GM23248 (cell line): ENCODE measurements around the gene SORD. TPM values are rescaled to one million over a fixed set of nuclear protein-coding genes. Genes with fewer than 3 reads are reported as not detected.

Experiments
- DNase-seq: peaks from one replicate; pipeline ENCODE4 v3.0.0-alpha.2; 2015
- H2AFZ ChIP-seq: fragments of 200-600 bp; sonication (generic); 2 replicates; pipeline ENCODE4 v1.6.1; 2016; ENCODE audit warnings: antibody characterized with exemption
- H3F3A ChIP-seq: fragments of 200-600 bp; sonication (generic); 2 replicates; pipeline ENCODE4 v1.6.1; 2016; ENCODE audit warnings: mild to moderate bottlenecking, antibody characterized with exemption, mixed run types; ENCODE audit not compliant: insufficient read depth
- H3K27ac ChIP-seq: fragments of 200-600 bp; sonication (generic); 2 replicates; pipeline ENCODE4 v1.5.1; 2016; ENCODE audit warnings: mild to moderate bottlenecking
- H3K27me3 ChIP-seq: fragments of 200-600 bp; sonication (generic); replicated peaks from 2 replicates; pipeline ENCODE4 v1.6.1; 2016; ENCODE audit warnings: mild to moderate bottlenecking; ENCODE audit not compliant: insufficient read depth
- H3K36me3 ChIP-seq: fragments of 200-600 bp; sonication (generic); 2 replicates; pipeline ENCODE4 v1.6.1; 2016; ENCODE audit warnings: low read depth, mild to moderate bottlenecking
- H3K4me1 ChIP-seq: fragments of 200-600 bp; sonication (generic); 2 replicates; pipeline ENCODE4 v1.6.1; 2016; ENCODE audit warnings: mild to moderate bottlenecking; ENCODE audit not compliant: insufficient read depth
- H3K4me2 ChIP-seq: fragments of 200-600 bp; sonication (generic); one replicate; pipeline ENCODE4 v1.6.1; 2016; ENCODE audit warnings: mild to moderate bottlenecking; ENCODE audit not compliant: unreplicated experiment
- H3K4me3 ChIP-seq: fragments of 200-600 bp; sonication (generic); 2 replicates; pipeline ENCODE4 v1.5.1; 2016; ENCODE audit warnings: mild to moderate bottlenecking
- H3K79me2 ChIP-seq: fragments of 200-600 bp; sonication (generic); 2 replicates; pipeline ENCODE4 v1.6.1; 2016; ENCODE audit warnings: mild to moderate bottlenecking; ENCODE audit not compliant: insufficient read depth
- H3K9ac ChIP-seq: fragments of 200-600 bp; sonication (generic); 2 replicates; pipeline ENCODE4 v1.6.1; 2016; ENCODE audit warnings: mild to moderate bottlenecking
- H3K9me2 ChIP-seq: fragments of 200-600 bp; sonication (generic); 2 replicates; pipeline ENCODE4 v1.6.1; 2016; ENCODE audit warnings: mixed run types, mild to moderate bottlenecking, moderate library complexity; ENCODE audit not compliant: insufficient read depth
- H3K9me3 ChIP-seq: fragments of 200-600 bp; sonication (generic); one replicate; pipeline ENCODE4 v1.6.1; 2017; ENCODE audit warnings: low read depth
- H4K20me1 ChIP-seq: fragments of 200-600 bp; sonication (generic); 2 replicates; pipeline ENCODE4 v1.6.0; 2016; ENCODE audit not compliant: insufficient read depth
- EZH2 ChIP-seq: fragments of 200-600 bp; sonication (generic); IDR thresholded peaks from 2 replicates; pipeline ENCODE4 v1.6.1; 2018; ENCODE audit warnings: antibody characterized with exemption, mild to moderate bottlenecking; ENCODE audit not compliant: insufficient read depth, poor library complexity, severe bottlenecking
- EZH2phosphoT487 ChIP-seq: fragments of 200-600 bp; sonication (generic); IDR thresholded peaks from 2 replicates; pipeline ENCODE4 v1.6.1; 2018; ENCODE audit warnings: antibody characterized with exemption, moderate library complexity, mild to moderate bottlenecking, low read depth; ENCODE audit not compliant: insufficient read depth
- WGBS, 2 experiments: methylation state at CpG; one replicate each; pipeline ENCODE4 v1.1.6; 2015 to 2017; ENCODE audit warnings: low lambda C conversion rate in 2 of 2, low coverage in 1 of 2; ENCODE audit errors: missing lambda C conversion rate in 2 of 2; 5-methylcytosine and 5-hydroxymethylcytosine counted together
- in situ Hi-C: fragments of 300-500 bp; cut with MboI; formaldehyde crosslinking; loops from 2 replicates; pipeline ENCODE4 v1.15.0; 2020
- polyA plus RNA-seq: library from polyadenylated mRNA; unstranded; fragments of >200 nt; fragmentation: Nextera tagmentation; extraction: Ambion mirVana; gene quantifications from 2 replicates; pipeline ENCODE4 v1.2.1, GENCODE V29; 2016
- total RNA-seq: library from RNA; depleted of rRNA; stranded (reverse); fragments of >200 nt; shearing (Covaris generic); gene quantifications from 2 replicates; pipeline ENCODE4 v1.2.3, GENCODE V29; 2014

SORD gene
- total and polyA plus RNA-seq, 2 experiments from 2014 or later, result 10.9 to 12.9 TPM

GRCh38 chr15:45088801-45089711, 66.1 kb downstream of the SORD start:
- H3F3A ChIP-seq, result no peaks in the 10 kb centered on the region
- no peak for TF ChIP-seq EZH2
- no peak for TF ChIP-seq EZH2phosphoT487
- no peak overlapping the region for H3K4me3 ChIP-seq
- no peak overlapping the region for H3K9ac ChIP-seq
- in situ Hi-C loops, result no loop called here
- no peak overlapping the region for H3K27ac ChIP-seq
- 69 to 71% methylated on average over 10 of the region's 10 CpGs for WGBS, 2 experiments
- no peaks in the 10 kb centered on the region for H4K20me1 ChIP-seq
- no peaks in the 10 kb centered on the region for H3K9me2 ChIP-seq
- DNase-seq, result peak; percentile 21
- no peaks in the 10 kb centered on the region for H3K36me3 ChIP-seq
- H3K4me2 ChIP-seq, result no peak overlapping the region
- H3K9me3 ChIP-seq, result no peaks in the 10 kb centered on the region
- H3K27me3 ChIP-seq, result peaks cover 33% of the 10 kb centered on the region
- H3K79me2 ChIP-seq, result no peaks in the 10 kb centered on the region
- H3K4me1 ChIP-seq, result no peaks in the 10 kb centered on the region
- H2AFZ ChIP-seq, result no peak overlapping the region

DNA sequence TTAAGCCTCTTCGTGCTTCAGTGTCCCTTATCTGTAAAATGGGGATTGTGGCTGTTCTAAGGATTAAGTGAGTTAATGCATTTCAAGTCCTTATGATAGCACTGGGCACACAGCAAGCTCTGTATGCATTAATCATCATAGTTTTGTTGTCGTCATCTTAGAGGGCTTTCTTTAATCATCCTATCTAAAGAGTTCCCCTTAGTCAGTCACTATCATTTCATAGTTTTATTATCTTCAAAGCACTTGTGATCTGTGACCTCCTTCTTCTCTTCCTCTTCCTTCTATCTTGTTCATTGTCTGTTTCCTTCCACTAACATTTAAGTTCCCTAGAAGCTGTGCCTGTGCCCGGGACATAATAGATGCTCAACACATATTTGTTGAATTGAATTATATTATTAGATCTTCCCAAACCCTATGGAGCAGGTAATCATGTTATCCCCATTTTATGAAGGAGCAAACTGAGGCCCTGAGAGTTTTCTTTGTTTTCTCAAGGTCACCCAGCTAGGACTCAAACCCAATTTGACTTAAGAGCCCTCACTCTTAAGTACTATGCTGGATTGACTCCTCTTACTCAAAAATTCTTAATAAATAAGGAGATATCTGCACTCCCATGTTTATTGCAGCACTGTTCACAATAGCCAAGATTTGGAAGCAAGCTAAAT, 66.8 kb downstream of the SORD start:
- DNase-seq, result no peak
- 59% methylated on average over 3 of the region's 3 CpGs for WGBS, 2 experiments
- in situ Hi-C loops, result no loop called here

GRCh38 chr15:45091161-45091560, 68.2 kb downstream of the SORD start:
- WGBS, 2 experiments, result 14% methylated on average over 7 of the region's 7 CpGs
- H2AFZ ChIP-seq, result no peak overlapping the region

More for the DNA sequence above, 66.8 kb downstream of the SORD start:
- Histone ChIP-seq H3K4me2 (no peak overlapping the region), H3F3A (no peaks in the 10 kb centered on the region), H3K4me3 (no peak overlapping the region), H3K27me3 (peaks cover 27% of the 10 kb centered on the region), H3K9me2 (no peaks in the 10 kb centered on the region), H3K79me2 (no peaks in the 10 kb centered on the region), H3K9me3 (no peaks in the 10 kb centered on the region), H3K27ac (no peak overlapping the region), H2AFZ (no peak overlapping the region), H3K9ac (no peak overlapping the region), H3K36me3 (no peaks in the 10 kb centered on the region), H3K4me1 (no peaks in the 10 kb centered on the region), H4K20me1 (no peaks in the 10 kb centered on the region)
- no peak for TF ChIP-seq EZH2
- TF ChIP-seq EZH2phosphoT487, result no peak

GRCh38 chr15:45091576-45091975, 68.6 kb downstream of the SORD start:
- 0 to 2% methylated on average over 2 of the region's 2 CpGs for WGBS, 2 experiments
- H3F3A ChIP-seq, result no peaks in the 10 kb centered on the region
- H3K4me2 ChIP-seq, result peak overlapping the region; percentile 37

More at GRCh38 chr15:45091161-45091560, 68.2 kb downstream of the SORD start:
- no peak overlapping the region for H3K9ac ChIP-seq
- H3K4me1 ChIP-seq, result no peaks in the 10 kb centered on the region
- no peaks in the 10 kb centered on the region for H3K79me2 ChIP-seq
- peak overlapping the region; percentile 45; the same call in 1 of the 2 replicates for H3K27ac ChIP-seq
- H3K27me3 ChIP-seq, result peaks cover 21% of the 10 kb centered on the region
- in situ Hi-C loops, result no loop called here
- H3K36me3 ChIP-seq, result no peaks in the 10 kb centered on the region
- H4K20me1 ChIP-seq, result no peaks in the 10 kb centered on the region
- no peak for TF ChIP-seq EZH2phosphoT487
- TF ChIP-seq EZH2, result no peak
- peak overlapping the region; percentile 37 for H3K4me2 ChIP-seq
- no peaks in the 10 kb centered on the region for H3K9me3 ChIP-seq
- H3F3A ChIP-seq, result no peaks in the 10 kb centered on the region
- no peak overlapping the region for H3K4me3 ChIP-seq
- H3K9me2 ChIP-seq, result no peaks in the 10 kb centered on the region
- DNase-seq, result peak; percentile 72

More at GRCh38 chr15:45091576-45091975, 68.6 kb downstream of the SORD start:
- H2AFZ ChIP-seq, result no peak overlapping the region
- no peaks in the 10 kb centered on the region for H3K4me1 ChIP-seq
- TF ChIP-seq EZH2 (no peak), EZH2phosphoT487 (no peak)
- no peak overlapping the region for H3K4me3 ChIP-seq
- H3K9me2 ChIP-seq, result no peaks in the 10 kb centered on the region
- H3K9me3 ChIP-seq, result no peaks in the 10 kb centered on the region
- peak; percentile 49 for DNase-seq
- H3K79me2 ChIP-seq, result no peaks in the 10 kb centered on the region
- in situ Hi-C loops, result no loop called here
- no peaks in the 10 kb centered on the region for H3K36me3 ChIP-seq
- H3K27me3 ChIP-seq, result peaks cover 21% of the 10 kb centered on the region
- no peak overlapping the region for H3K9ac ChIP-seq
- no peaks in the 10 kb centered on the region for H4K20me1 ChIP-seq
- H3K27ac ChIP-seq, result peak overlapping the region; percentile 45; the same call in 1 of the 2 replicates
